Karpas-422 (cell line): ENCODE data around the gene FFAR2. TPM values are rescaled to one million over a fixed set of nuclear protein-coding genes. Genes with fewer than 3 reads are reported as not detected.

Experiments
- small RNA-seq: library from RNA; depleted of rRNA; stranded (forward); fragments of <200 nt; gene quantifications from one replicate; pipeline ENCODE3, GENCODE V24; 2014
- total RNA-seq: library from RNA; depleted of rRNA; stranded (reverse); fragments of >200 nt; shearing (Covaris generic); gene quantifications from 2 replicates; pipeline ENCODE4 v1.2.3, GENCODE V29; 2014; ENCODE audit warnings: low replicate concordance; rRNA removed

FFAR2 gene
- total RNA-seq, 1 experiment from 2014 or later, result not detected

Small RNAs within 50 kb of the gene (small RNA-seq; reads per million reads assigned to genes)
- not detected for gene RN7SL491P

Other genes with a start within 250 kb of the FFAR2 start
- not detected in 2 replicates for gene FAM187B, start 219.5 kb upstream of the FFAR2 start, total RNA-seq
- gene LSR, start 199.3 kb upstream of the FFAR2 start, total RNA-seq, result 0.63 and 1.2 TPM in 2 replicates
- 97.9 and 224 TPM in 2 replicates for gene USF2, start 179.3 kb upstream of the FFAR2 start, total RNA-seq
- gene HAMP, start 165.7 kb upstream of the FFAR2 start, total RNA-seq, result 0.45 TPM in 1 of 2 replicates, not detected in the other
- 0.36 TPM in 1 of 2 replicates, not detected in the other for gene MAG, start 156.1 kb upstream of the FFAR2 start, total RNA-seq
- 454 and 602 TPM in 2 replicates for gene CD22, start 119.1 kb upstream of the FFAR2 start, total RNA-seq
- 0.34 and 2.0 TPM in 2 replicates for gene FFAR1, start 100.4 kb upstream of the FFAR2 start, total RNA-seq
- not detected in 2 replicates for gene FFAR3, start 89.8 kb upstream of the FFAR2 start, total RNA-seq
- gene GPR42, start 77.2 kb upstream of the FFAR2 start, total RNA-seq, result not detected in 2 replicates
- not detected in 2 replicates for gene KRTDAP, start 42.2 kb downstream of the FFAR2 start, total RNA-seq
- gene DMKN, start 65.4 kb downstream of the FFAR2 start, total RNA-seq, result 5.0 and 9.3 TPM in 2 replicates
- 0.25 TPM in 1 of 2 replicates, not detected in the other for gene SBSN, start 80.1 kb downstream of the FFAR2 start, total RNA-seq
- gene GAPDHS, start 85.2 kb downstream of the FFAR2 start, total RNA-seq, result not detected in 2 replicates
- 125 and 126 TPM in 2 replicates for gene TMEM147, start 97.4 kb downstream of the FFAR2 start, total RNA-seq
- gene ATP4A, start 115.4 kb downstream of the FFAR2 start, total RNA-seq, result 0.37 and 0.40 TPM in 2 replicates
- not detected in 2 replicates for gene PMIS2, start 137.9 kb downstream of the FFAR2 start, total RNA-seq
- 12.5 and 26.2 TPM in 2 replicates for gene HAUS5, start 164.5 kb downstream of the FFAR2 start, total RNA-seq
- 36.9 and 82.1 TPM in 2 replicates for gene RBM42, start 180.8 kb downstream of the FFAR2 start, total RNA-seq
- gene ETV2, start 193.5 kb downstream of the FFAR2 start, total RNA-seq, result 0.54 and 0.75 TPM in 2 replicates
- gene COX6B1, start 200.1 kb downstream of the FFAR2 start, total RNA-seq, result 445 and 611 TPM in 2 replicates
- not detected in 2 replicates for gene UPK1A, start 218.3 kb downstream of the FFAR2 start, total RNA-seq